H9 (cell line): ENCODE results near the gene MAPK8IP1. TPM values are rescaled to one million over a fixed set of nuclear protein-coding genes. Genes with fewer than 3 reads are reported as not detected.

ENCODE experiments used
- DNase-seq: peaks from one replicate; pipeline ENCODE4 v3.0.0-alpha.2; 2017
- H2AFZ ChIP-seq: one replicate; pipeline ENCODE4 v1.6.1; 2013; ENCODE audit warnings: mild to moderate bottlenecking, low read length, control low read depth, moderate library complexity
- H2AK5ac ChIP-seq: 2 replicates; pipeline ENCODE4 v1.6.1; 2013; ENCODE audit warnings: low read length, control low read depth, mixed read lengths; ENCODE audit not compliant: insufficient read length
- H2BK120ac ChIP-seq: one replicate; pipeline ENCODE4 v1.6.1; 2013; ENCODE audit warnings: low read depth, mild to moderate bottlenecking, low read length, control low read depth, inconsistent platforms; ENCODE audit not compliant: poor library complexity, severe bottlenecking
- H2BK12ac ChIP-seq: 2 replicates; pipeline ENCODE4 v1.6.1; 2013; ENCODE audit warnings: low read length, control low read depth, mixed read lengths, low read depth; ENCODE audit not compliant: insufficient read length
- H2BK15ac ChIP-seq: 2 replicates; pipeline ENCODE4 v1.6.1; 2013; ENCODE audit warnings: low read depth, low read length, control low read depth
- H2BK20ac ChIP-seq: one replicate; pipeline ENCODE4 v1.6.1; 2013; ENCODE audit warnings: low read depth, mild to moderate bottlenecking, low read length, control low read depth, inconsistent platforms; ENCODE audit not compliant: poor library complexity, severe bottlenecking
- H2BK5ac ChIP-seq: 2 replicates; pipeline ENCODE4 v1.6.1; 2013; ENCODE audit warnings: low read length, control low read depth, mixed read lengths; ENCODE audit not compliant: insufficient read length
- H3K14ac ChIP-seq: 2 replicates; pipeline ENCODE4 v1.6.1; 2013; ENCODE audit warnings: low read length, control low read depth; ENCODE audit not compliant: insufficient read depth
- H3K18ac ChIP-seq: 2 replicates; pipeline ENCODE4 v1.6.1; 2013; ENCODE audit warnings: low read depth, mild to moderate bottlenecking, mixed read lengths, low read length, control low read depth; ENCODE audit not compliant: insufficient read length
- H3K23ac ChIP-seq: 2 replicates; pipeline ENCODE4 v1.6.1; 2013; ENCODE audit warnings: low read length, control low read depth, mixed read lengths, low read depth; ENCODE audit not compliant: insufficient read length
- H3K23me2 ChIP-seq: 2 replicates; pipeline ENCODE4 v1.6.1; 2013; ENCODE audit warnings: low read depth, mild to moderate bottlenecking, mixed read lengths, low read length, control low read depth; ENCODE audit not compliant: insufficient read length, poor library complexity, severe bottlenecking
- H3K27ac ChIP-seq: 2 replicates; pipeline ENCODE4 v1.5.1; 2013; ENCODE audit warnings: low read length, control low read depth, mixed read lengths, low read depth; ENCODE audit not compliant: insufficient read length
- H3K27me3 ChIP-seq: 2 replicates; pipeline ENCODE4 v1.6.1; 2013; ENCODE audit warnings: low read length, control low read depth, inconsistent platforms; ENCODE audit not compliant: insufficient read depth
- H3K4ac ChIP-seq: 2 replicates; pipeline ENCODE4 v1.6.1; 2013; ENCODE audit warnings: low read depth, mild to moderate bottlenecking, control low read depth, inconsistent platforms, low read length, moderate library complexity
- H3K4me1 ChIP-seq: 2 replicates; pipeline ENCODE4 v1.6.1; 2013; ENCODE audit warnings: low read length, control low read depth, inconsistent platforms; ENCODE audit not compliant: insufficient read depth
- H3K4me2 ChIP-seq: 2 replicates; pipeline ENCODE4 v1.6.1; 2013; ENCODE audit warnings: low read length, control low read depth, mixed read lengths; ENCODE audit not compliant: insufficient read length, insufficient read depth
- H3K56ac ChIP-seq: 2 replicates; pipeline ENCODE4 v1.6.1; 2013; ENCODE audit warnings: low read depth, mild to moderate bottlenecking, mixed read lengths, low read length, control low read depth; ENCODE audit not compliant: insufficient read length
- H3K79me1 ChIP-seq: 2 replicates; pipeline ENCODE4 v1.6.1; 2013; ENCODE audit warnings: low read depth, mild to moderate bottlenecking, moderate library complexity, low read length, control low read depth, inconsistent platforms; ENCODE audit not compliant: insufficient read depth, poor library complexity, severe bottlenecking
- H3K79me2 ChIP-seq: 2 replicates; pipeline ENCODE4 v1.6.1; 2013; ENCODE audit warnings: low read length, control low read depth, inconsistent platforms; ENCODE audit not compliant: insufficient read depth
- H3K9ac ChIP-seq: 2 replicates; pipeline ENCODE4 v1.6.1; 2013; ENCODE audit warnings: low read length, control low read depth, mixed read lengths; ENCODE audit not compliant: insufficient read length; ENCODE audit errors: extremely low read depth
- H3K9me3 ChIP-seq: one replicate; pipeline ENCODE4 v1.6.1; 2013; ENCODE audit warnings: low read depth, low read length, inconsistent platforms; ENCODE audit not compliant: control insufficient read depth
- H3T11ph ChIP-seq: one replicate; pipeline ENCODE4 v1.6.1; 2013; ENCODE audit warnings: mild to moderate bottlenecking, low read length, control low read depth, inconsistent platforms
- H4K20me1 ChIP-seq: one replicate; pipeline ENCODE4 v1.6.1; 2013; ENCODE audit not compliant: control insufficient read depth, insufficient read length, insufficient read depth
- H4K5ac ChIP-seq: 2 replicates; pipeline ENCODE4 v1.6.1; 2013; ENCODE audit warnings: low read depth, mild to moderate bottlenecking, mixed read lengths, low read length, control low read depth; ENCODE audit not compliant: insufficient read length
- H4K8ac ChIP-seq: replicated peaks from 2 replicates; pipeline ENCODE4 v1.6.1; 2013; ENCODE audit warnings: low read length, control low read depth, mixed read lengths, low read depth; ENCODE audit not compliant: insufficient read length
- H4K91ac ChIP-seq: 2 replicates; pipeline ENCODE4 v1.6.1; 2013; ENCODE audit warnings: low read depth, mild to moderate bottlenecking, moderate library complexity, mixed read lengths, low read length, control low read depth; ENCODE audit not compliant: insufficient read length
- H3K27ac Mint-ChIP-seq, 3 experiments: 2 replicates in 2 of 3; 3 replicates in 1 of 3; pipeline ENCODE4 v1.8.0; 2020 to 2021; ENCODE audit warnings: mixed read lengths in 3 of 3, mild to moderate bottlenecking in 1 of 3, moderate library complexity in 1 of 3
- H3K27me3 Mint-ChIP-seq: 2 replicates; pipeline ENCODE4 v1.8.0; 2021; ENCODE audit warnings: low read depth, mild to moderate bottlenecking, moderate library complexity, mixed read lengths
- H3K36me3 Mint-ChIP-seq, 3 experiments: 2 replicates in 2 of 3; 3 replicates in 1 of 3; pipeline ENCODE4 v1.8.0; 2020 to 2021; ENCODE audit warnings: low read depth in 3 of 3, mixed read lengths in 3 of 3; ENCODE audit not compliant: insufficient read depth in 1 of 3
- H3K4me1 Mint-ChIP-seq, 2 experiments: 2 replicates each; pipeline ENCODE4 v1.8.0; 2020; ENCODE audit warnings: mixed read lengths in 2 of 2
- H3K4me3 Mint-ChIP-seq, 2 experiments: 2 replicates in 1 of 2; 3 replicates in 1 of 2; pipeline ENCODE4 v1.8.0; 2020 to 2021; ENCODE audit warnings: mild to moderate bottlenecking in 2 of 2, mixed read lengths in 2 of 2, moderate library complexity in 1 of 2
- H3K9me3 Mint-ChIP-seq, 2 experiments: 2 replicates in 1 of 2; 3 replicates in 1 of 2; pipeline ENCODE4 v1.8.0; 2020; ENCODE audit warnings: mild to moderate bottlenecking in 2 of 2, mixed read lengths in 2 of 2, moderate library complexity in 1 of 2
- CTCF ChIP-seq: fragments of 200-600 bp; sonication (generic); conservative IDR thresholded peaks from 3 replicates; pipeline ENCODE4 v1.8.0; 2021; ENCODE audit warnings: antibody characterized with exemption, mild to moderate bottlenecking
- WGBS: extraction: QIAGEN DNeasy Blood & Tissue Kit; methylation state at CpG from one replicate; pipeline ENCODE4 v1.1.7; 2013; ENCODE audit warnings: missing lambda C conversion rate, low lambda C conversion rate, mixed read lengths; ENCODE audit not compliant: insufficient read length; ENCODE audit errors: extremely low coverage; 5-methylcytosine and 5-hydroxymethylcytosine counted together
- total RNA-seq: library from RNA; stranded (reverse); gene quantifications from 2 replicates; pipeline ENCODE4 v1.2.1, GENCODE V29; 2021

MAPK8IP1 gene
- total RNA-seq, 1 experiment from 2014 or later, result 30.2 TPM

GRCh38 chr11:45901626-45902025 is 16.2 kb downstream of the MAPK8IP1 start:
- Histone ChIP-seq H2BK20ac (no peak overlapping the region), H3K4me1 (no peaks in the 10 kb centered on the region), H3K4me2 (no peak overlapping the region), H4K5ac (no peak overlapping the region), H3K56ac (no peak overlapping the region), H3K23me2 (peaks cover 10% of the 10 kb centered on the region), H2BK5ac (no peak overlapping the region), H2BK15ac (no peak overlapping the region), H3K27me3 (no peaks in the 10 kb centered on the region; the same call in 1 of the 2 replicates), H3K79me1 (no peaks in the 10 kb centered on the region), H2BK120ac (no peak overlapping the region), H3K14ac (no peak overlapping the region), H3K23ac (no peak overlapping the region), H3K79me2 (no peaks in the 10 kb centered on the region), H2AFZ (no peak overlapping the region), H3K18ac (no peak overlapping the region), H2AK5ac (no peak overlapping the region), H2BK12ac (no peak overlapping the region), H4K20me1 (no peaks in the 10 kb centered on the region), H3K9ac (no peak overlapping the region), H4K8ac (no peak overlapping the region), H4K91ac (no peak overlapping the region), H3K4ac (no peak overlapping the region), H3K9me3 (no peaks in the 10 kb centered on the region), H3K27ac (no peak overlapping the region), H3T11ph (no peak overlapping the region)
- peaks cover 10 to 36% (median 19%) of the 10 kb centered on the region in 3 experiments for H3K36me3 Mint-ChIP-seq
- H3K4me1 Mint-ChIP-seq, result peaks cover 11 to 20% of the 10 kb centered on the region in 2 experiments
- H3K9me3 Mint-ChIP-seq, result no peaks in the 10 kb centered on the region
- DNase-seq, result no peak
- no CpG with 5 or more reads among the region's 6 CpGs for WGBS
- no peak overlapping the region; a peak in 1 of 5 replicates for H3K4me3 Mint-ChIP-seq
- H3K27me3 Mint-ChIP-seq, result peaks cover 6% of the 10 kb centered on the region
- no peak overlapping the region; a peak in 1 of 7 replicates for H3K27ac Mint-ChIP-seq
- no peak for TF ChIP-seq CTCF
